ENCODE data around the gene CD36. TPM values are rescaled to one million over a fixed set of nuclear protein-coding genes. Genes with fewer than 3 reads are reported as not detected.

The CD36 gene
- total and polyA plus RNA-seq, 3 donors from 2014 or later = 5.6 to 19.8 (median 12.8) TPM

DNA sequence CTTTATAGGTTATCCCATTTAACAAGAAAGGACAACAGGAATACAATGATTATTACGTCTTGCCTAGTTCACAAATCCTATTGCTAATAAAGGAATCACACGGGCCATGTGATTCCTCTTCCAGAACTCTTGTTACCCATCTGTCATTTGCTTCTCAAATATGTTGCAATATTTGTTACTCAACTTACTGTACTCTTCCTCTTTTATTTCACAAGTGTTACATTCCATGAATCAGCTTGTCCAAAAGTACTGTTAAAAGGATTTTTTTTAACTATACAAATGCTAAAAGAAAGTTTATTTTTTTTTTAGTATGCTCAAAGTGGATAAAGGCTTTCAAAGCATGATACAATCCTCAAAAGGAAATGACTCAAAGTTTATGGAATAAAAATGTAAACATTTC, 3.9 kb upstream of the CD36 start:
- Histone ChIP-seq H3K27me3 (no peaks in the 10 kb centered on the region), H3K27ac (no peak overlapping the region), H3K9me3 (no peaks in the 10 kb centered on the region), H3K4me1 (no peaks in the 10 kb centered on the region), H3K36me3 (ENCODE audit: low read depth, missing control alignments) (no peaks in the 10 kb centered on the region), H3K4me3 (no peak overlapping the region)
- no peak for DNase-seq
- intact Hi-C loops (cut with DNase I; ENCODE audit: low total_unique reads) = no loop called here
- TF ChIP-seq POLR2A (IDR thresholded peaks at IDR 0.05) = no peak
- TF ChIP-seq, protein P1, sequence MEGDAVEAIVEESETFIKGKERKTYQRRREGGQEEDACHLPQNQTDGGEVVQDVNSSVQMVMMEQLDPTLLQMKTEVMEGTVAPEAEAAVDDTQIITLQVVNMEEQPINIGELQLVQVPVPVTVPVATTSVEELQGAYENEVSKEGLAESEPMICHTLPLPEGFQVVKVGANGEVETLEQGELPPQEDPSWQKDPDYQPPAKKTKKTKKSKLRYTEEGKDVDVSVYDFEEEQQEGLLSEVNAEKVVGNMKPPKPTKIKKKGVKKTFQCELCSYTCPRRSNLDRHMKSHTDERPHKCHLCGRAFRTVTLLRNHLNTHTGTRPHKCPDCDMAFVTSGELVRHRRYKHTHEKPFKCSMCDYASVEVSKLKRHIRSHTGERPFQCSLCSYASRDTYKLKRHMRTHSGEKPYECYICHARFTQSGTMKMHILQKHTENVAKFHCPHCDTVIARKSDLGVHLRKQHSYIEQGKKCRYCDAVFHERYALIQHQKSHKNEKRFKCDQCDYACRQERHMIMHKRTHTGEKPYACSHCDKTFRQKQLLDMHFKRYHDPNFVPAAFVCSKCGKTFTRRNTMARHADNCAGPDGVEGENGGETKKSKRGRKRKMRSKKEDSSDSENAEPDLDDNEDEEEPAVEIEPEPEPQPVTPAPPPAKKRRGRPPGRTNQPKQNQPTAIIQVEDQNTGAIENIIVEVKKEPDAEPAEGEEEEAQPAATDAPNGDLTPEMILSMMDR (IDR thresholded peaks at IDR 0.05) = no peak
- 71 to 73% methylated on average over 2 of the region's 2 CpGs for WGBS, 2 donors

DNA sequence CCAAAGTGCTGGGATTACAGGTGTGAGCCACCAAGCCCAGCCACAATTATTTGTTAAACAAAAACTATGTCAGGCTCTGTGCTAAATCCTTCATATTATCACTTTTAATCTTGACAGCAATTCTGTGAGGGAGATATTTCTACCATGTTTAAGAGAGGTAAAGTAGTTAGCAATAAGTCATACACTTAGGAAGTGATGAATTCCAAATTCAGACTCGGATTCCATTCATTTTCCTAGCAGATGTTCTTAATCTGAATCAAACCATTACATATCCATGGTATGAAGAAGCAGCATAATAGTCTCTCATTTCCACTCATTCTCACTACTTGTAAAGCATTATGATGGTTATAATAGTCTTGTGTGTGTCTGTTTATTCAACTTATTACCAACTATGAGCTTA, 2.9 kb upstream of the CD36 start:
- Histone ChIP-seq H3K9me3 (no peaks in the 10 kb centered on the region), H3K4me3 (no peak overlapping the region), H3K4me1 (no peaks in the 10 kb centered on the region), H3K36me3 (ENCODE audit: low read depth, missing control alignments) (no peaks in the 10 kb centered on the region), H3K27ac (no peak overlapping the region), H3K27me3 (no peaks in the 10 kb centered on the region)
- DNase-seq = no peak
- no peak for TF ChIP-seq POLR2A (IDR thresholded peaks at IDR 0.05)
- TF ChIP-seq, protein P1 (IDR thresholded peaks at IDR 0.05) = no peak
- WGBS, 2 donors = 86 to 97% methylated on average over 1 of the region's 1 CpG
- intact Hi-C loops (cut with DNase I; ENCODE audit: low total_unique reads) = no loop called here

DNA sequence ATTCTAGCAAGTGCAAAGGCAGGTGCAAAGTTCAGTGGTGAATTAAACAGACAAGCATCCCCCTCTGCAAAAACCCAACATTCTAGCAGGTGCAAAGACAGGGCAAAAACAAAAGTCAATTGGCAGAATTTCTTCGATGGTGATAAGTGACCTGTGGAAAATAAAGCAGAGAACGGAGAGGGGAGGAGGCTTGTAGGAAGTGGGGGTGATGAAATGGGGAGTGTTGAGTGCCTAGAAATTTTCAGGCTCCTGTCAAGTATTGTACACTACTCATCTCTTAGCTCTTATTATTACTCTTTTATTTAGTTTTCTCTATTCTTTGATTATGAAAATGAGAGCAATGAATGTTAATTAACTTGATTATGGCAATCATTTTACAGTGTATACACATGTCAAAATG, 2.4 kb upstream of the CD36 start:
- no peak for TF ChIP-seq POLR2A (IDR thresholded peaks at IDR 0.05)
- TF ChIP-seq, protein P1 (IDR thresholded peaks at IDR 0.05) = no peak
- 86 to 88% methylated on average over 2 of the region's 2 CpGs for WGBS, 2 donors
- Histone ChIP-seq H3K27me3 (no peaks in the 10 kb centered on the region), H3K36me3 (ENCODE audit: low read depth, missing control alignments) (no peaks in the 10 kb centered on the region), H3K9me3 (no peaks in the 10 kb centered on the region), H3K4me3 (no peak overlapping the region), H3K4me1 (no peaks in the 10 kb centered on the region), H3K27ac (no peak overlapping the region)
- no peak for DNase-seq
- intact Hi-C loops (cut with DNase I; ENCODE audit: low total_unique reads) = no loop called here

DNA sequence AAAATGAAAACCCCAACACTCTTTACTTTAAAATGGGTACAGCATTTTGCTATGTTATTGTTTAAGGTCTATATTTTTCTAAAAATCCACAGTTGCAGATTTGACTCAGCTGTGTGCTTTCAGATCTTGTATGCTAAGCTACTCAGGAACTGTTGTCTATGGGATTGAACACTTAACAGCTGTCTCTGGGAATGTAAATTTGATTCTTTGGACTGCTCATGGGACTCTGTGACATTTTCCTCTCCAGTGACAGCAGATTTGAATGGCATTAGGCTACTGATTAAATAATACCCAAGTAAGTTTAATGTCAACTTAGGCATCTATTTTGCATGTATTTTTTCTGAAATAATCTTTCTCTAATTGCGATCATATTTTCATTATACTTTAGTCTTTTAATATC, 1.7 kb upstream of the CD36 start:
- no peaks in the 10 kb centered on the region for H3K9me3 ChIP-seq
- no peak for DNase-seq
- WGBS, 2 donors = 90 to 94% methylated on average over 1 of the region's 1 CpG
- H3K36me3 ChIP-seq (ENCODE audit: low read depth, missing control alignments) = no peaks in the 10 kb centered on the region
- no peak overlapping the region for H3K4me3 ChIP-seq
- intact Hi-C loops (cut with DNase I; ENCODE audit: low total_unique reads) = no loop called here
- no peaks in the 10 kb centered on the region for H3K27me3 ChIP-seq
- H3K4me1 ChIP-seq = no peaks in the 10 kb centered on the region
- no peak overlapping the region for H3K27ac ChIP-seq
- no peak for TF ChIP-seq POLR2A (IDR thresholded peaks at IDR 0.05)
- TF ChIP-seq, protein P1 (IDR thresholded peaks at IDR 0.05) = no peak

DNA sequence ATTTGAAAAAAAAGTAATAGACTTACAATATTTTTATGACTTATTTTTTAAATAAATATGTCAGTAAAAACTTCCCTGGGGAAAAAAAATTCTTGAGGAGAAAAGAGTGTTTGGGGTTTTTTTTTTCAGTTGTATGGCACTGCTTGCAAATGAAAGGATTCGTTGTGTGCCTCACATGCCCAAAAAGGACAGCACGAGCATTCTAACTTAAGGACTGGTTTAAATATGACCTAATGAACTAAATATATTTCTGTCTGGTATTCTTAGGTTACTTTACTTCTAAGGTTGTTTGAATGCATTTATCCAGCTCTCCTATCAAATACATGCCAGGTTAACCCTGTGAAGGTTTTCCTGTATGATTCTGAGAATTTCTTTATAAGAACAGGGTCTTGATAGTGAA, 988 bp upstream of the CD36 start:
- no peak for DNase-seq
- Histone ChIP-seq H3K9me3 (no peaks in the 10 kb centered on the region), H3K36me3 (ENCODE audit: low read depth, missing control alignments) (no peaks in the 10 kb centered on the region), H3K4me3 (no peak overlapping the region), H3K27me3 (no peaks in the 10 kb centered on the region), H3K4me1 (no peaks in the 10 kb centered on the region), H3K27ac (no peak overlapping the region)
- WGBS, 2 donors = 70 to 71% methylated on average over 2 of the region's 2 CpGs
- intact Hi-C loops (cut with DNase I; ENCODE audit: low total_unique reads) = no loop called here
- no peak for TF ChIP-seq POLR2A (IDR thresholded peaks at IDR 0.05)
- TF ChIP-seq, protein P1 (IDR thresholded peaks at IDR 0.05) = no peak

Measured in testis (tissue), 3 donors.